CD4-positive, alpha-beta T cell (primary cell): ENCODE measurements around the gene RPL39L. TPM values are rescaled to one million over a fixed set of nuclear protein-coding genes. Genes with fewer than 3 reads are reported as not detected.

Source experiments
- ATAC-seq: fragments of 200-7000 bp; cut with Tn5 transposase; one replicate; pipeline ENCODE4 v1.10.0; 2022; ENCODE audit warnings: mild to moderate bottlenecking; ENCODE audit not compliant: poor library complexity
- CTCF ChIA-PET: fragments of 350-600 bp; sonication (Branson Sonifier 250); formaldehyde crosslinking; loops from one replicate; lab custom pipeline; 2021; ENCODE audit warnings: antibody characterized with exemption, inconsistent platforms; lab: Charles Lee
- POLR2A ChIA-PET: fragments of 350-600 bp; sonication (Branson Sonifier 250); formaldehyde crosslinking; loops from one replicate; lab custom pipeline; 2021; ENCODE audit warnings: antibody characterized with exemption, inconsistent platforms; lab: Charles Lee
- DNase-seq, 14 experiments: peaks; one replicate each; pipeline ENCODE4 v3.0.0-alpha.2; 2013 to 2020; ENCODE audit warnings: mixed read lengths in 2 of 14
- H3K27ac ChIP-seq, 2 donors: one replicate each; pipeline versions ENCODE4 v1.5.1 to v1.7.0; 2013; ENCODE audit warnings: low read length in 2 of 2, low read depth in 1 of 2, mild to moderate bottlenecking in 1 of 2
- H3K27me3 ChIP-seq, 2 experiments: 1 replicate in 1 of 2; 2 replicates in 1 of 2; pipeline versions ENCODE4 v1.6.1 to v1.7.0; 2013; ENCODE audit warnings: low read length in 2 of 2, control low read depth in 1 of 2, mild to moderate bottlenecking in 1 of 2, moderate library complexity in 1 of 2; ENCODE audit not compliant: insufficient read depth in 2 of 2, control insufficient read depth in 1 of 2
- H3K36me3 ChIP-seq: one replicate; pipeline ENCODE4 v1.6.1; 2013; ENCODE audit warnings: low read length, control low read depth; ENCODE audit not compliant: insufficient read depth
- H3K4me1 ChIP-seq: one replicate; pipeline ENCODE4 v1.6.1; 2013; ENCODE audit warnings: low read length, control low read depth; ENCODE audit not compliant: insufficient read depth
- H3K4me3 ChIP-seq: one replicate; pipeline ENCODE4 v1.5.1; 2013; ENCODE audit warnings: mild to moderate bottlenecking, low read length, moderate library complexity
- H3K9me3 ChIP-seq, 2 experiments: 1 replicate in 1 of 2; 2 replicates in 1 of 2; pipeline versions ENCODE4 v1.6.1 to v1.7.0; 2013; ENCODE audit warnings: low read length in 2 of 2, mild to moderate bottlenecking in 2 of 2, control low read depth in 1 of 2, moderate library complexity in 1 of 2; ENCODE audit not compliant: control insufficient read depth in 1 of 2, insufficient read depth in 1 of 2
- H3K27ac Mint-ChIP-seq: one replicate; pipeline ENCODE4 v1.8.0; 2020; ENCODE audit warnings: mixed read lengths
- H3K27me3 Mint-ChIP-seq: one replicate; pipeline ENCODE4 v1.8.0; 2021; ENCODE audit warnings: mixed read lengths
- H3K36me3 Mint-ChIP-seq: one replicate; pipeline ENCODE4 v1.8.0; 2021; ENCODE audit warnings: low read depth, mixed read lengths
- H3K4me1 Mint-ChIP-seq: one replicate; pipeline ENCODE4 v1.8.0; 2021; ENCODE audit warnings: low read depth, mixed read lengths
- H3K4me3 Mint-ChIP-seq: one replicate; pipeline ENCODE4 v1.8.0; 2020; ENCODE audit warnings: mild to moderate bottlenecking, mixed read lengths
- H3K9me3 Mint-ChIP-seq: one replicate; pipeline ENCODE4 v1.8.0; 2020; ENCODE audit warnings: mixed read lengths
- intact Hi-C, 2 experiments: fragments of 100-400 bp; cut with DNase I in 1 of 2; cut with micrococcal nuclease in 1 of 2; formaldehyde crosslinking; loops; one replicate each; pipeline versions ENCODE4 v1.15.1 to v1.9.0; 2023 to 2025; cut with DNase I, micrococcal nuclease
- total RNA-seq, 174 experiments: library from RNA in 2 of 174; stranded (reverse) in 2 of 174; gene quantifications; one replicate each; pipeline ENCODE4 v1.2.3 and lab custom pipeline; 2021 to 2026
- TF ChIP-seq, protein P1 (sequence below): fragments of 200-600 bp; IDR thresholded peaks from one replicate; pipeline ENCODE4 v1.8.0; 2022; ENCODE audit warnings: antibody characterized with exemption, mild to moderate bottlenecking

Gene RPL39L
- total RNA-seq, 2 experiments from 2014 or later: 1.1 to 1.7 TPM

DNA sequence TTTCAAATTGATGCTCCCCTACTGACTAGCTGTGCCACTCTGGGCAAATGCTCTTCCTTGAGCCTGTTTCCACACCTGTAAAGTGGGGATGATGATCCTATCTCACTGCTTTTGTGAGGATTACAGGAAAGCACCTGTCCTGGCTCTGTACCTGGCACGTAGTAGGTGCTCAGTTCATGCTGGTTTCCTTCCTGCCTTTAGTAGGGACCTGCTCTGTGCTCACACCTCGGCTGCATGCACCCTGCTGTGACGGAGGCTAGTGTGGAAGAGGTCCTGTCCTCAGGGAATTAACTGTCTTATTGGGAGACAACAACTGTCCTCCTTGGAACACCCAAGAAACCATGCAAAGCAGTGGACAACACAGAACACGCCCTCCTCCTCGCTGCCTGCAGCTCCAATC, 61.8 kb downstream of the RPL39L start:
- TF ChIP-seq, protein P1, sequence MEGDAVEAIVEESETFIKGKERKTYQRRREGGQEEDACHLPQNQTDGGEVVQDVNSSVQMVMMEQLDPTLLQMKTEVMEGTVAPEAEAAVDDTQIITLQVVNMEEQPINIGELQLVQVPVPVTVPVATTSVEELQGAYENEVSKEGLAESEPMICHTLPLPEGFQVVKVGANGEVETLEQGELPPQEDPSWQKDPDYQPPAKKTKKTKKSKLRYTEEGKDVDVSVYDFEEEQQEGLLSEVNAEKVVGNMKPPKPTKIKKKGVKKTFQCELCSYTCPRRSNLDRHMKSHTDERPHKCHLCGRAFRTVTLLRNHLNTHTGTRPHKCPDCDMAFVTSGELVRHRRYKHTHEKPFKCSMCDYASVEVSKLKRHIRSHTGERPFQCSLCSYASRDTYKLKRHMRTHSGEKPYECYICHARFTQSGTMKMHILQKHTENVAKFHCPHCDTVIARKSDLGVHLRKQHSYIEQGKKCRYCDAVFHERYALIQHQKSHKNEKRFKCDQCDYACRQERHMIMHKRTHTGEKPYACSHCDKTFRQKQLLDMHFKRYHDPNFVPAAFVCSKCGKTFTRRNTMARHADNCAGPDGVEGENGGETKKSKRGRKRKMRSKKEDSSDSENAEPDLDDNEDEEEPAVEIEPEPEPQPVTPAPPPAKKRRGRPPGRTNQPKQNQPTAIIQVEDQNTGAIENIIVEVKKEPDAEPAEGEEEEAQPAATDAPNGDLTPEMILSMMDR: no peak
- DNase-seq (no peak), ATAC-seq (no peak)
- peak overlapping the region; percentile 49 for H3K27ac Mint-ChIP-seq
- no peaks in the 10 kb centered on the region for H3K27me3 Mint-ChIP-seq
- no peaks in the 10 kb centered on the region for H3K9me3 Mint-ChIP-seq
- ChIA-PET POLR2A (no interaction called here), CTCF (no interaction called here)
- Histone ChIP-seq H3K4me3 (no peak overlapping the region), H3K9me3 (no peaks in the 10 kb centered on the region), H3K4me1 (no peaks in the 10 kb centered on the region), H3K27ac (no peak overlapping the region), H3K27me3 (no peaks in the 10 kb centered on the region), H3K36me3 (peaks cover 68% of the 10 kb centered on the region)
- peaks cover 77% of the 10 kb centered on the region for H3K36me3 Mint-ChIP-seq
- intact Hi-C loops: no loop called here
- H3K4me1 Mint-ChIP-seq: peaks cover 15% of the 10 kb centered on the region
- no peak overlapping the region for H3K4me3 Mint-ChIP-seq

DNA sequence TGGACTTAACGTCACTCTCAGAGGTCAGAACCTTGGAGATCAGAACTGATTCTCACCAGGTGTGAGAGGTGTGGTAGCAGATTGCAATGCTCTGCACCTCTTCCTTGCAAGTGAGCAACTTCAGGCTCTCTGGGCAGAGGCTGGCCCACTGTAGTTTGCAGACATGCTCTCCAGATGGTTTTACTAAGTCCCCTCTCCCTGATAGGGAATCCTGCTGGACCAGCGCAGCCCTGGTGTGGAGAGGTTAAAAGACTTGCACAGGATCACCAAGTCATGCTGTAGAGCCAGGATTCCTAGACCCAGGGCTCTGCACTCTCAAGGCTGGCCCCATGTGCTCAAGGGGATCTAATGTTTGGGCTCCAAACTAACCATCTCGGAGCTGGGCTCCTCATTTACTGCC, 62.2 kb downstream of the RPL39L start:
- Histone ChIP-seq H3K9me3 (no peaks in the 10 kb centered on the region), H3K4me1 (peaks cover 4% of the 10 kb centered on the region), H3K27me3 (no peaks in the 10 kb centered on the region), H3K36me3 (peaks cover 73% of the 10 kb centered on the region), H3K27ac (peak overlapping the region in 1 of 2 donors; percentile 22), H3K4me3 (no peak overlapping the region)
- CTCF ChIA-PET: no interaction called here
- peak overlapping the region; percentile 49 for H3K27ac Mint-ChIP-seq
- no peaks in the 10 kb centered on the region for H3K27me3 Mint-ChIP-seq
- ATAC-seq (no peak), DNase-seq (no peak)
- TF ChIP-seq, protein P1: no peak
- H3K4me1 Mint-ChIP-seq: peaks cover 17% of the 10 kb centered on the region
- H3K4me3 Mint-ChIP-seq: no peak overlapping the region
- no peaks in the 10 kb centered on the region for H3K9me3 Mint-ChIP-seq
- H3K36me3 Mint-ChIP-seq: peaks cover 79% of the 10 kb centered on the region
- intact Hi-C loops: no loop called here
- POLR2A ChIA-PET: no interaction called here

GRCh38 chr3:187076297-187076696, 63.0 kb downstream of the RPL39L start:
- H3K27ac Mint-ChIP-seq: peak overlapping the region; percentile 49
- H3K27me3 Mint-ChIP-seq: no peaks in the 10 kb centered on the region
- peaks cover 79% of the 10 kb centered on the region for H3K36me3 ChIP-seq
- H3K27me3 ChIP-seq: no peaks in the 10 kb centered on the region
- CTCF ChIA-PET: no interaction called here
- TF ChIP-seq, protein P1: no peak
- no peak overlapping the region for H3K4me3 ChIP-seq
- H3K4me3 Mint-ChIP-seq: no peak overlapping the region
- no peaks in the 10 kb centered on the region for H3K9me3 Mint-ChIP-seq
- peaks cover 84% of the 10 kb centered on the region for H3K36me3 Mint-ChIP-seq
- H3K4me1 Mint-ChIP-seq: peaks cover 17% of the 10 kb centered on the region
- POLR2A ChIA-PET: no interaction called here
- no peak for DNase-seq
- H3K9me3 ChIP-seq: no peaks in the 10 kb centered on the region
- peaks cover 7% of the 10 kb centered on the region for H3K4me1 ChIP-seq
- intact Hi-C loops: no loop called here
- ATAC-seq: no peak
- H3K27ac ChIP-seq: peak overlapping the region in 1 of 2 donors; percentile 22
